HG02938 (cell line): ENCODE measurements around the gene E2F3.

ENCODE experiments used
- ATAC-seq: cut with Tn5 transposase; IDR thresholded peaks from one replicate; pipeline ENCODE4 v1.9.1; 2021; ENCODE audit warnings: mild to moderate bottlenecking, moderate library complexity; ENCODE audit not compliant: unreplicated experiment

The E2F3 gene

GRCh38 chr6:20402092-20402341, 338 bp downstream of the E2F3 start:
- no peak for ATAC-seq

- no peak for ATAC-seq
Measured at GRCh38 chr6:20402342-20403069, 827 bp downstream of the E2F3 start.

GRCh38 chr6:20403070-20403765, 1.5 kb downstream of the E2F3 start:
- peak; percentile 31 for ATAC-seq

GRCh38 chr6:20403766-20404640, 2.3 kb downstream of the E2F3 start:
- ATAC-seq = peak; percentile 3

GRCh38 chr6:20404641-20405032, 3.0 kb downstream of the E2F3 start:
- ATAC-seq = peak; percentile 30

GRCh38 chr6:20408851-20409250, 7.2 kb downstream of the E2F3 start:
- ATAC-seq = no peak

GRCh38 chr6:20409427-20409971, 7.8 kb downstream of the E2F3 start:
- ATAC-seq = peak; percentile 95

GRCh38 chr6:20411544-20411943, 9.9 kb downstream of the E2F3 start:
- ATAC-seq = no peak

GRCh38 chr6:20411953-20412681, 10.4 kb downstream of the E2F3 start:
- no peak for ATAC-seq

GRCh38 chr6:20412682-20413073, 11.0 kb downstream of the E2F3 start:
- no peak for ATAC-seq

- ATAC-seq = no peak
Measured at GRCh38 chr6:20413826-20414225, 12.1 kb downstream of the E2F3 start.

- no peak for ATAC-seq
Measured at GRCh38 chr6:20414711-20415110, 13.0 kb downstream of the E2F3 start.

GRCh38 chr6:20415304-20415703, 13.6 kb downstream of the E2F3 start:
- no peak for ATAC-seq

- no peak for ATAC-seq
Measured at GRCh38 chr6:20415712-20416454, 14.2 kb downstream of the E2F3 start.

- no peak for ATAC-seq
Measured at GRCh38 chr6:20416567-20417345, 15.1 kb downstream of the E2F3 start.

- peak; percentile 66 for ATAC-seq
Measured at GRCh38 chr6:20417819-20418218, 16.1 kb downstream of the E2F3 start.

- ATAC-seq = no peak
Measured at GRCh38 chr6:20426177-20427082, 24.8 kb downstream of the E2F3 start.

- ATAC-seq = peak; percentile 95
Measured at GRCh38 chr6:20427856-20428255, 26.2 kb downstream of the E2F3 start.
